HG02970 (cell line): Measurements from ENCODE around the gene TMEM175.

Experiments used
- ATAC-seq: cut with Tn5 transposase; IDR thresholded peaks from one replicate; pipeline ENCODE4 v1.9.1; 2021; ENCODE audit warnings: mild to moderate bottlenecking, moderate library complexity, moderate number of reproducible peaks; ENCODE audit not compliant: unreplicated experiment, low FRiP score

The TMEM175 gene

GRCh38 chr4:957231-957580, 24.9 kb downstream of the TMEM175 start:
- ATAC-seq, result no peak

- no peak for ATAC-seq
Observed at GRCh38 chr4:957581-958313, 25.5 kb downstream of the TMEM175 start.

- ATAC-seq, result no peak
Observed at GRCh38 chr4:958314-958665, 26.0 kb downstream of the TMEM175 start.

- ATAC-seq, result no peak
Observed at GRCh38 chr4:958696-959337, 26.6 kb downstream of the TMEM175 start.

GRCh38 chr4:959338-960139, 27.3 kb downstream of the TMEM175 start:
- ATAC-seq, result no peak

GRCh38 chr4:960140-960635, 27.9 kb downstream of the TMEM175 start:
- ATAC-seq, result no peak

GRCh38 chr4:960636-961350, 28.5 kb downstream of the TMEM175 start:
- no peak for ATAC-seq

GRCh38 chr4:961351-962230, 29.3 kb downstream of the TMEM175 start:
- no peak for ATAC-seq

- ATAC-seq, result no peak
Observed at GRCh38 chr4:962231-963208, 30.3 kb downstream of the TMEM175 start.

GRCh38 chr4:963276-964225, 31.3 kb downstream of the TMEM175 start:
- ATAC-seq, result no peak

- ATAC-seq, result no peak
Observed at GRCh38 chr4:964346-965025, 32.2 kb downstream of the TMEM175 start.

GRCh38 chr4:965048-965765, 32.9 kb downstream of the TMEM175 start:
- ATAC-seq, result no peak

GRCh38 chr4:965766-966134, 33.5 kb downstream of the TMEM175 start:
- ATAC-seq, result no peak

- ATAC-seq, result no peak
Observed at GRCh38 chr4:966266-967112, 34.2 kb downstream of the TMEM175 start.
